Ramos (cell line): Measurements from ENCODE around the gene MKLN1.
"Not testable (repeated sequence)": the region's sequence is repeated elsewhere in the genome, so short reads cannot be mapped to it uniquely, and the experiment has no call there.

Source experiments
- in situ Hi-C: fragments of 300-500 bp; cut with MboI; formaldehyde crosslinking; loops from one replicate; pipeline ENCODE4 v1.14.3; 2022; ENCODE audit warnings: low sequenced_read_pairs; ENCODE audit not compliant: unreplicated experiment

The MKLN1 gene

DNA sequence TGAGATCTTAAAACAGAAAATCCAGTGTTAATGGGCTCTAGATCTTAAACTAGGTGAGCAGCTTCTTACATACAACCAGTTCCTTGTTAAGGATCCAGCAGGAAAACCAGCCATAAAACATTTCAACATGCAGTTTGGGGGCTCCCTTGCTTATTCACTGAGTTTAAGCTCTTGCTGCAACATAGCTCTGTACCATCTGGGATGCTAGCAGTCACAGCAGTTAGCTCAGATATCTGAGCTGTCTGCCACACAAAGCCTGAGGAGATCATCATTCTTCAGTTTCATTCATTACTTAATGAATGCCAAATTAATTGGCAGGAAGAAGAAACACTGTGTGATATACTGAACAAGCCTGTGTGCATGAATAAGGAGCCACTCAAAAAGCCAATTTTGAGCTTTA, 165.9 kb downstream of the MKLN1 start:
- in situ Hi-C loops = no loop called here

GRCh38 chr7:131494182-131494581, 166.5 kb downstream of the MKLN1 start:
- in situ Hi-C loops = no loop called here

- in situ Hi-C loops = no loop called here
Observed at GRCh38 chr7:131495669-131496498, 168.2 kb downstream of the MKLN1 start.

- in situ Hi-C loops = no loop called here
Observed at GRCh38 chr7:131497454-131497853, 169.8 kb downstream of the MKLN1 start.

DNA sequence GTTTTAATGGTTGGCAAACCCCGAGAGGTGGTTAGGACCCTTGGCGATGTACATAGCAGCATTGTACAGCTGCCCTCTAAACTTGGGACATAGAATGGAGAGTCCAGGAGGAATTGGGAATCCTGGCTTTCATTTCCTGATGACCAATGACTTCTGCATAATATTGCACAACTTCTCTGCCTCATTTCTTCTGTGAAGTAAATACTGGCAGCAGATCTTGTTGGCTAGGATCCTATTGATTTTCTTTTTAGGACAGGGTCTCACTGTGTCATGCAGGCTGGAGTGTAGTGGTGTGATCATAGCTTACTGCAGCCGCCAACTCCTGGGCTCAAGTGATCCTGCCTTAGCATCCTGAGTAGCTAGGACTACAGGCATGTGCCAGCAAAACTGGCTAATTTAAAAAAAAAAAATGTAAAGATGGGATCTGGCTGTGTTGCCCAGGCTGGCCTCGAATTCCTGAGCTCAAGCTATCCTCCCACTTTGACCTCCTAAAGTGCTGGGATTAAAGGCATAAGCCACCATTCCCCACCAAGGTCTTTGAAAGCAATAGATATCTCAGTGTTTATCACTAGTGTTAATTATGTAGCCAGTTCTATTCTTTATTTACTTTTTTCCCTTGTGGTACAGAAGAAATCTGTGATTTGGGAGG, 170.7 kb downstream of the MKLN1 start:
- in situ Hi-C loops = no loop called here

- in situ Hi-C loops = no loop called here
Observed at GRCh38 chr7:131499801-131500200, 172.1 kb downstream of the MKLN1 start.

DNA sequence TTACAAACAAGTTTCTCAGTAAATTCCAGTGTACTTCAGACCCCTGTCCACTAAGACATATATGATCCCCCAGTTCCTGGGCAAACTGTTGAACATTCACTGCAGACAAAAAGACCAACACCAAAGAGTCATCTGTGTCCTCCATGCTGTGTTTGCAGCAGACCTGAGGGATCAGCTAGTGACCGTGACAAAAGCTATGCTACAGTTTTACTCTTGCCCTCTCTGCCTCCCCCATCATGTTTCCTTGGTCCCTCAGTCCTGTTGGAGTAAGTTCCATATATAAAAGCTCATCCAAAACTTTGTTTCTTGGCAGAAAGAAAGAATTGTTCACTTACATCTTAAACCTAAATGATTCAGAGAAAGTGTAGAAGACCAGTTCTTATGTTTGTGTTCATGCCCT, 172.7 kb downstream of the MKLN1 start:
- in situ Hi-C loops = no loop called here

DNA sequence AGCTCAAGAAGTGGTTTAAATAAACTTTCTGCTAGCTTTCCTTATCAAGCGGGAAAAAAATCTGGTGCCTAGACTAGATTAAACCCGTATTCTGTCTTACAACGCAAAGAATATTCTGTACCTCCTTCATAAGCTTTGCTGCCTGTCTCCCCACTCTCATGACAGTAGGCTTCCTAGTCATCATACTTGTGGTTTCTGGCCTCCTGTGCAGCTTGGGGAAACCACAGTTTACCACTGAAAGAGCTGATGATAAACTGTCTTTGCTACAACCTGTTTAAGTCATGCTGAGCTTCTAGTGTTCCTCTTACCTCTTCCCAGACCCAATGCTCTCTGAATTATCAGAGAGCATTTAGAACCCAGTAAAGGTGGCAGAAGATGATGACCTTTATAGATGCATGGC, 173.7 kb downstream of the MKLN1 start:
- in situ Hi-C loops = no loop called here

DNA sequence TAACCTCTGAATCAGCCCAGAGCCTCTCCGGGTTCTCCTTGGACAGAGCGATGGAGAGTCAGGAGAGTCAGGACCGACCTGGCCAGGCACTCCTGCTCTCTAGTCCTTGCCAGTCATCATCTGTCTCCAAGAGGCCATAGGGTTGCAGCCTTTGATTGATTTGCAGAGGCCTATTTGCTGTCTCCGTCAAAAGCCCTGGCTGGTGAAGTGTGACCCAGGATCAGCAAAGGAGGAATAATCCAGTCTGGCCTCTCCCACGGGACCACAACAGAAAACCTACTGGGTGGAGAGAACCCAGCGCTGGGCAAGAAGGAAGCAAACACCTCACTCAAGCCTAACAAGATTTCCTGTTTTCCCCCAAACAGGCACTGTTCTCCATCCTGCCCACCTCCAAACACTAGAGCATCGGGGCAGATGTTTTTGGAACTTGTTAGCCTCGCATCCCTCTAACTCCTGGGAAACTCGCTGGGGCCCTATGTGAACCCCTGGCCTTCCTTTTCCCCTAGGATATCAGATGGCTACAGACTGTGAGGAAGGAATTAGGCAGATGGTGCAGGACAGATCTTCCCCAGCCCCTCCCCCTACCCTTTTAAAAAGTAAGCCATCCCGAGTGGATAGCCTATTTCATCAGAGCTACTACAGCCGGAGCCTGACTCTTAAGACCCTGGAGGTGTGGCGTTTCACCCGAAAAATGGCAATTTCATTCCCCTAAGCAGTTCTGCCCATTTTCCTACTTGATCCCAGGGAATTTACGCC, 174.4 kb downstream of the MKLN1 start:
- in situ Hi-C loops = no loop called here

DNA sequence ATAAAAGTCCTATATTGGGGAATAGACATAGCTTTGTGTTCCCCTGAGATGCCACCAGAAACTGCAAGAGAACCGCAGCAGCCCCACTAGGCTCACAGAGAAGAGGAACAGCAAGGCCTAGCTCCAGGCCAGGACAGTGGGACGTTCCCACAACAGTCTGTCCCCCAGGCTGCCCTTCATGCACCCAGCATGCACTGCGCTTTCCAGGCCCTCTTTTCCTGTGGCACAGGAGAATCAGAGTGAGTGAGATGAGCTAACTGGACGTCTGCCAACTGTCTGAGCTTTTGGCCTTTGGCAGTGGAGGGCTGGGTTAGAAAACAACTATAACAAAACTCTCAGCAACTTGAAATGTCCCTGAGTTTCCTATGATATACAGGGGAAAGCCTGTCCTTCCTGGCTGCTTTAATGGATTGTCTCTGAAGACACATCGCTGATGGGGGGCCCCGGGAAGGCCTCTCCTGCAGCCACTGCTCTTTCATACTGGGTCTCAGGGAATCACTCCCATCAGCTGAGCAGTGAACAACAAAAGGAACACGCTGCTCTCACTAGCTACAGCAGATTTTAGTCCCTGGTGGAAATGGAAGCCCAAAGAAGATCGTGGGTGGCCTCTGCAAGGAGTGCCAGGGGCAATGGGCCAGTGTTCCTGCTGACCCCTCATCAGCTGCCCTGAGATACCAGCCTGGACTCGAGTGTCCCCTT, 175.3 kb downstream of the MKLN1 start:
- in situ Hi-C loops = no loop called here

DNA sequence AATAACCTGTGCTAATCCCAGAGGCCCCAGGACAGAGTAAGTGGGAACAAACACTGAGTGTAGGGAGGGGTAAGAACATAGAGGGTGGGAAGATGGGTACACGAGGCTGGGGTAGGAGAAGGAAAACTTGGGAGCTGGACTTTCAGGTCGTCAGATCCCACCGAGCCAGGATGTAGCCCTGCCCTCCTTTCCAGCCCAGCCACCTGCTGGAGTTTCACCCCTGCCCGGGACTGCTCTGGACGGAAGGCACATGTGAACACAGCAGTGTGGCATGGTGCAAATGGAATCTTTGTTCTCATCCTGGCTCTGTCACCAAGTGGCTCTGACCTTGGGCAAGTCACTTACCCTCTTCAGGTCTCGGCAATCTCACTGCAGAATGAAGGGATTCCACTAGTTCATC, 176.0 kb downstream of the MKLN1 start:
- in situ Hi-C loops = no loop called here

GRCh38 chr7:131504157-131504899, 176.7 kb downstream of the MKLN1 start:
- in situ Hi-C loops = no loop called here

- in situ Hi-C loops = not testable (repeated sequence)
Observed at GRCh38 chr7:131505037-131505620, 177.5 kb downstream of the MKLN1 start.

GRCh38 chr7:131505636-131506557, 178.2 kb downstream of the MKLN1 start:
- in situ Hi-C loops = no loop called here

DNA sequence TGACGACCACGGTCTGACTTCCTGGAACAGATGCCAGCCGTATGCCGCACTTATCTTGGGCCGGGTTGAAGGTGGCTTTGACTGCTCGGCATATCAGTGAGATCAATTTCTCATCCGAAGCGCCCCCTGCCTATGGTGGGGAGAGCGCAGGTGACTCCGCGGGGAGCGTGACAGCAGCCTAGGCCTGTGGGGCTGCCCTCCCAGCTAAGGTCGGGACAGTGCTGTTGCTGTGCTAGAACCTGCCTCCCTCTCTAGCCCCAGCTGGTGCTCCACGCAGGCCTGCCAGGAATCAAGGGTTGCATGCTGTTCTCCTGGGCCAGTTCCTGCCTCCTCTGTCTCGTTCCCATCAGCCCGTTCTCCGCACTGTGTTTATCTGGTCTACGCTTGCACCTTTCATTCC, 178.9 kb downstream of the MKLN1 start:
- in situ Hi-C loops = no loop called here

DNA sequence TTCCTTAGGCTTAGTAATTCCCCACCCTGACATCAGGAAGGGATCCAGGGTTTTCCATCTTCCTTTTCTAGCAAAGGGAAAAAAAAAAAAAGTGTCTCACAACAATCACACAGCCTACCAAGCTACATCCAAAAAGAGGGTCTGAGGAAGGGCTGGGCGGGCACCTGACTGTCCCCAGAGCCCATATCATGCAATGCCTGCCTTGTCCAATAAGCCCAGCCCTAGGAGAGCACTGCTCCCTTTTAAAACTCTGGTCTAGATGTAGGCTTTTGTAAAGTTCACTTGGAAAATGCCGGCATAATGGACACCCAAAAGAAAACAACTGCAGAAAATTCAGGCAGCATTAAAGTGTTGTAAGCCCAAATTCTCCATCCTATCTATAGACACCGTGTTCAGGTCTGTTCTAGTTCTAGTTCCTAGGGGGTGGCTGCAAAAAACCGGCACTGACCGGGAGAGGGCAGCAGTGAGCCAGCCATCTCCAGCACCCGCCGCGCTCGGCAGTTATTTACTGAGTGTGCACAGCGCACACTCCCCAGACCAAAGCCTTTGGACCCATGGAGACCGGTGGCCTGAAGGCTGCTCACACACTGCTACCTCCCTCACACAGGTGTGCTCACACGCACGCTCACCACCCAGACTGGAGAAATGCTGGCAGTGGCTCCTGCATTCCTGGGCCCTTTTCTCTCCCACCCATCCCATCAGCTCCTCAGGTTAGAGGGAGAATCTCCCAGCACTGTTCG, 180.1 kb downstream of the MKLN1 start:
- in situ Hi-C loops = no loop called here

GRCh38 chr7:131508754-131509486, 181.2 kb downstream of the MKLN1 start:
- in situ Hi-C loops = no loop called here
